Stromal cell of bone marrow (primary cell): ENCODE results near the gene AGER.
"Not testable (repeated sequence)": the region's sequence is repeated elsewhere in the genome, so short reads cannot be mapped to it uniquely, and the experiment has no call there.

ENCODE experiments used
- DNase-seq: peaks from one replicate; pipeline ENCODE4 v3.0.0-alpha.2; 2012; ENCODE audit warnings: low read depth

Gene AGER

GRCh38 chr6:32186151-32186840 is 2.2 kb upstream of the AGER start:
- not testable (repeated sequence) for DNase-seq

DNA sequence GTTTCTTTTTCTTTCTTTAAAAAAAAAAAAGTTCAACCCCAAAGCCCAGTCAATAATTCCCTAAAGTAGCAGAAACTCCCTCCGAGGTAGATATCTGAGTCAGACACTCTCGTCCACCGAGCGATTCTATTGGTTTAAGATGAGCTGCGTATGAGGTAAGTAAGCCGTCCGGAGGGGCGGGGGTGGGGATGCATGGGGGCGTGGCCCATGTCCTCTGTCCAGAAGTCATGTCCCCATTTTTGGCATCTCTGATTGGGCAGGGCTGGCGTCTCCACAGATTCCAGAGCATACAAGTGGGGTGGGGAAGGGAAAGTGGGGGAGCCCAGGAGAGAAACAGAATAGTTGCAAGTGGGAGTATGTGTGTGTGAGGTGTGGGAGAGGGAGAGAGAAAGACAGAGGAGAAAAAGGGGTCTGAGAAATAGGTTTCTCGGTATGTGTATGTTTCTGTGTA is 1.7 kb upstream of the AGER start:
- peak; percentile 87 for DNase-seq

GRCh38 chr6:32183483-32184083 is 470 bp downstream of the AGER start:
- no peak for DNase-seq

- DNase-seq = no peak
Measured at GRCh38 chr6:32183030-32183429, 1.0 kb downstream of the AGER start.

DNA sequence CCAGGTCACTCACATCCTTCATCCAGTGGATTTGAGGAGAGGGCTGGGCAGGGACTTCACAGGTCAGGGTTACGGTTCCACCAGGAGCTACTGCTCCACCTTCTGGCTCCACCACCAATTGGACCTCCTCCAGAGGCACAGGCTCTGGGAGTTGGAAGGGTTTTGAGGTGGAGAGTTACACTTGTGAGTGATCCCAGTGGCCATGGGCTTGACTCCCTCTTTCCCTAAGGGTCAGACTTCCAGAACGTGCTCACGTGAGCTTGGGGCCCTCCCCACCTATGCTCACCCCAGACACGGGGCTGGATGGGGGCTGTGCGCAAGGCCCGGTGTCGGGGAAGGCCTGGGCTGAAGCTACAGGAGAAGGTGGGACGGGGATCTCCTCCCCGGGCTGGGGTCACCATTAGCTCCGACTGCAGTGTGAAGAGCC is 1.5 kb downstream of the AGER start:
- DNase-seq = no peak

GRCh38 chr6:32181915-32182529 is 2.0 kb downstream of the AGER start:
- DNase-seq = no peak

GRCh38 chr6:32181148-32181702 is 2.8 kb downstream of the AGER start:
- DNase-seq = no peak

DNA sequence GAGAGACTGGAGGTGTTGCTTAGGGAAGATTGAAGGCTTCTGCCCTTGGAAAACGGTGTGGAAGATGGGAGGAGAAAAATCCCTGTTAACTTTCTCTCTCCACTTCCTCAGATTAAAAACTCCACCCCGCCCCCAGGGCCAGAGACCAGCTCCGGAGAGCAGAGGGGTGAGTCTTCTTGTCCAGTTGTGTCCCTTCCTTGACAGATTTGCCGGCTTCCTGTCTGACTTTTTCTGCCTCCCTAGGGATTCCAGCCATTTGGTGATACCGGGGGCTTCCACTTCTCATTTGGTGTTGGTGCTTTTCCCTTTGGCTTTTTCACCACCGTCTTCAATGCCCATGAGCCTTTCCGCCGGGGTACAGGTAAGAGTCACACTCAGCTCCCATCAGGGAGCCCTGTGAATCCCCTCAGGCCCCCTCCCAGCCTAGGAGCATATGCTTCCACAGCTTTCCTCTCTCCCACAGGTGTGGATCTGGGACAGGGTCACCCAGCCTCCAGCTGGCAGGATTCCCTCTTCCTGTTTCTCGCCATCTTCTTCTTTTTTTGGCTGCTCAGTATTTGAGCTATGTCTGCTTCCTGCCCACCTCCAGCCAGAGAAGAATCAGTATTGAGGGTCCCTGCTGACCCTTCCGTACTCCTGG is 4.2 kb downstream of the AGER start:
- no peak for DNase-seq

- no peak for DNase-seq
Measured at GRCh38 chr6:32178547-32179440, 5.3 kb downstream of the AGER start.

DNA sequence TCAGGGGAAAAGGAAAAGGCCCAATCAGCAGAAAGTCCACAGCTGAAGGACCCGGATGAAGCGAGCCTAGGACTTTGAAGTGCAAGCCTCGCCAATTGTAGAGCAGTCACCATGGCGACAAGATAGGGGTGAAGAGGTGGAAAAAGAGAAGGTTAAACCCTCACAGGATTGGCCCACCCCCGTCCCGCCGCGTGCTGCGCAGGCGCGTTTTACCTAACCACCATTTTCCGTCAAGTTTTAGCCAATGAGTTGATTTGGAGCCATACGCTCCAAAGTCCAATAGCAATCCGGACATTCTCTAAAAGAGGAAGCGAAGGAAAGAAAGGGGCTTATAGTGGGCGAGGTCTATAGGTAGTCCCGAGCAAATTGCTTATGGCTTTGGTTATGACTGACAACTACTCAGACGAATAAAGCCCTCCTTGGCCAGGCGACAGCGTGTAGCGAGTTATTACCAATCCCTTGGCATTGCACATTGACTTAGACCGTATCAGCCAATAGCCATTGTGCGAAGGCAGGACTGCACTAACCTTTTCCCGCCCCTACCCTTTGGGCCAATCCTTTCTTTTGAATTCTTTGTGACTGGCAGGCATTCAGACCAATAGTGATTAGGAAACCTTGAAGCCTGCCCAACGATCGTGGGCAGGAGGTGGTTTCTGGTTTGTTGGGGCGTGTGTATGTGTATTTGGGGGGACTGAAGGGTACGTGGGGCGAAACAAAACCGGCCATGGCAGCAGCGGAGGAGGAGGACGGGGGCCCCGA is 6.1 kb downstream of the AGER start, which contains the start of gene RNF5:
Gene RNF5 (plus strand): TSS at position 618 of the 759 bp plus-strand sequence. CDS start 107 bp downstream, at position 725.
- peak; percentile 100 for DNase-seq

- DNase-seq = no peak
Measured at GRCh38 chr6:32177183-32177787, 6.8 kb downstream of the AGER start.

- DNase-seq = no peak
Measured at GRCh38 chr6:32176476-32177182, 7.4 kb downstream of the AGER start.

DNA sequence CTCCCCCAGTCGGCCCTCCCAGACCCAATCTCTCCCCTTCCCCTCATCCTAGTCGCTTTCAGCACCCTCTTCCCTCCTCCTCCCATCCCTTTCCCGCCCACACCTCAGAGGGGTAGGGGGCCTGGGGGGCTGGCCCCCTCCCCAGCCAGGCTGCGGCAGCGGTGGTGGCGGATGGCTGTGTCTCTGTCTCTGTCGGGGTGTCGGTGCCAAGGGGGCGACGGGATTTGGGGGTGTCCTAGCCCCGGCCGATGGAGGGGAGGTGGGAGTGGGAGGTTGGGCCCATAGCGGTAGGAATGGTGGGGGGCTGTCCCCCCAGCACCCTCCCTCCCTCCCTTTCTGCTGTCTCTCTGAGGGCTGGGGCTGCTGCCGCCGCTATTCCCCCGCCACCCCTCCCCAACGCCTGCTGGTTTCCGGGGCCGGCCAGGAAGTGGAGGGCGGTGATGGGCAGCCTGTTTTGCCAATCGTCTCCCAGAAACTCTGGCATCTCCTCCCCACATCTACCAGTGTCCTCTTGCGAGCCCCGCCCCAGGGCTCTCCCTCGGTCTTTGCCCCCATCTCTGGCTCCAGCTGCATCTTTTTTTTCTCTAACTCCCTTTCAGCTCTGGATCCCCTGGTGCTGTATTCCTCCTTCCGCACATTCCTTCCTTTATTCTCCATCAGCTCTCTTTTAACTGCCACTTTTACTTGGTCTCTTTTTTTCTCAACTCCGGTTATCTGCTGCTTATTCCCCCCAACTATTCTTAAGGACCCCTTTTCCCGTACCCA is 8.2 kb downstream of the AGER start, which contains the start of gene AGPAT1:
Gene AGPAT1 (minus strand): TSS at position 374 of the 765 bp plus-strand sequence. CDS start 4,588 bp downstream, outside the sequence.
- DNase-seq = peak; percentile 96

DNA sequence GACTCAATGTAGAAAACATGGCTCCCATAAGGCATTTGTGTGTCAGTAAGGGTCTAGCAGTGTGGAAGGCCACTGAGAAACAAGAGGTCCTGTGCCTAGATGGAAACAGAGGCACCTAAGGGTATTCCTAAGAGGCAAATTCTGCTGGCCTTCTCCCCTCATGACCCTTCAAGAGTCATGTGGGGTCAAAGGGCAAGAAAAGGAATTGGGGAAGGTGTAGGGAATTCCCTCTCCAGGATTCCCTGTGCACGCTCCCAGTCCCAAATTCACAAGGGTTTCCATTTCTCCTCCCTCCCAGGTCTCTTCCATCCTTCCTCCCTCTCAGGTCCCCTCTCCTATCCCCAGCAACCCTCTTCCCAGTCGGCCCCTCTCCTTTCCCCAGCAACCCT is 8.7 kb downstream of the AGER start:
- DNase-seq = no peak

- no peak for DNase-seq
Measured at GRCh38 chr6:32174416-32174815, 9.6 kb downstream of the AGER start.

- no peak for DNase-seq
Measured at GRCh38 chr6:32173051-32173727, 10.9 kb downstream of the AGER start.

DNA sequence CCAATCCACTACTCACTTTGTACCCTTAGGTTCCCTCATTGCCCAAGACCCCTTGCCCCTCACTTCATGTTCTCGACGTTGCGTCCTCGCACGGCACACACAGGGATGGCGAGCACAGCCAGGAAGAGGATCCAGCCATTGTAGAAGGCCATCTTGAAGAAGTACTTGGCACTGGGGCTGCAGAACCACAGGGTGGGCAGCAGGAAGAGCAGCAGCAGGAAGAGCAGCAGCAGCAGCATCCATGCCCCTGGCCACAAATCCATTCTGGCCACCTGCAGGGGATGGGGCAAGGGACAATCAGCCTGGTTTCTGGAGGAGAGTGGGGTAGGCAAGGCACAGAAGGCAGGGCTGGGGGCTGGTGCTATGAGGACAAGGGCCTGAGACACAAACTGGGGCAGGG is 12.8 kb downstream of the AGER start:
- no peak for DNase-seq

GRCh38 chr6:32170294-32170693 is 13.8 kb downstream of the AGER start:
- DNase-seq = no peak
